Left lobe of liver (tissue), 2 donors: ENCODE measurements around the gene EID2. TPM values are rescaled to one million over a fixed set of nuclear protein-coding genes. Genes with fewer than 3 reads are reported as not detected.
A peak's percentile ranks its signal among the peaks of the same experiment; 100 is the strongest.

Experiments
- ATAC-seq: fragments of 200-7000 bp; cut with Tn5 transposase; one replicate; pipeline ENCODE4 v1.9.1; 2020; ENCODE audit warnings: mild to moderate bottlenecking, moderate library complexity
- DNase-seq: peaks from one replicate; pipeline ENCODE4 v3.0.0-alpha.2; 2020; ENCODE audit warnings: low spot score
- total RNA-seq: library from RNA; stranded (reverse); gene quantifications from one replicate; pipeline ENCODE4 v1.2.1, GENCODE V29; 2021
- donor health status: DM: no; HTN: no; CAD: no; lungs with moderate emphysema.
- donor health status: DM: no; HTN: yes; CAD: no.

The EID2 gene
- total RNA-seq, 1 donor from 2014 or later, result 6.6 TPM

DNA sequence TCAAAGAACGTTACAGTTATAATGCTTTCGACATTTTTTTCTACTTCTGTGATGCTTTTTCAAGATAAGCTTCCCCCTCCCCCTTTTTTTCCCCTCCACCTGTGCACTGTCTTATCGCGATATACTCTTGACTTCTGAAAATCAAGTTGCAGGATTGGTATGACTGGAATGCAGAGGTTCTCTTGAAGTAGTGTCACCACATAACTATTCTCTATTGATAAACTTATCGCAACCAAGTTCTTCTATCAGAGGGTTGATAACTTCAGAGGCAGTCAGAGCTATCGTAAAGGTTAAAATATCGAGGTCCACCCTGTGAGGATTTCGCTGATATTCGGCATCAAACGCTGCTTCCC, 820 bp downstream of the EID2 start:
- ATAC-seq, result no peak
- DNase-seq, result no peak

DNA sequence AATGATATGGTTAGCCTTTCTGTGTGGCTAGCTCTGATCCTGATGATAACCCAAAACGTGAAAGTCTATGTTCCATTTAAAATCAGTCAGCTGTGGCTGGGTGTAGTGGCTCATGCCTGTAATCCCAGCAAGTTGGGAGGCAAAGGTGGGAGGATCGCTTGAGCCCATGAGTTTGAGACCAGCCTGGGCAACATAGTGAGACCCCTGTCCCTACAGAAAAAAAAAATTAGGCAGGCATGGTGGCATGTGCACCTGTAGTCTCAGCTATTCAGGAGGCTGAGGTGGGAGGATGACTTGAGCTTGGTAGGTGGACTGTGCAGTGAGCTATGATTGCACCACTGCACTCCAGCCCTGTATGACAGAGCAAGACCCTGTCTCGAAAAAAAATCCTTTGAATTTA, 6.2 kb downstream of the EID2 start:
- ATAC-seq (no peak), DNase-seq (no peak)

DNA sequence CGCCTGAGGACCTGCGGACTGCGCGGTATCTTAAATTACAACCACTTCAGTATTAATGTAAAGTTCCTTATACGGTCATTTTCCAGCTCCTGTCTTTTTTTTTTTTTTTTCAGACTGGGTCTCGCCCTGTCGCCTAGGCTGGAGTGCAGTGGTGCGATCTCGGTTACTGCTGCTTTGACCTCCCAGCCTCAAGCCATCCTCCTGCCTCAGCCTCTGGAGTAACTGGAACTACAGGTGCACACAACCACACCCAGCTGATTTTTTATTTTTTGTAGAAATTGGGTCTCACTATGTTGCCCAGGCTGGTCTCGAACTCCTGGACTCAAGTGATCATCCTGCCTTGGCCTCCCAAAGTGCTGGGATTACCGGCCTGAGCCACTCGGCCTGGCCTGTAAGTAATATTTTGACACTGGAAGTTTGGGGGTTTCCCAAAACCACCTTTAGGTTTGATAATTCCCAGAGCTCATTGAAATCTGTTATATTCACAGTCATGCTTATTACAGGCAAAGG, 6.9 kb downstream of the EID2 start:
- DNase-seq (no peak), ATAC-seq (no peak)

DNA sequence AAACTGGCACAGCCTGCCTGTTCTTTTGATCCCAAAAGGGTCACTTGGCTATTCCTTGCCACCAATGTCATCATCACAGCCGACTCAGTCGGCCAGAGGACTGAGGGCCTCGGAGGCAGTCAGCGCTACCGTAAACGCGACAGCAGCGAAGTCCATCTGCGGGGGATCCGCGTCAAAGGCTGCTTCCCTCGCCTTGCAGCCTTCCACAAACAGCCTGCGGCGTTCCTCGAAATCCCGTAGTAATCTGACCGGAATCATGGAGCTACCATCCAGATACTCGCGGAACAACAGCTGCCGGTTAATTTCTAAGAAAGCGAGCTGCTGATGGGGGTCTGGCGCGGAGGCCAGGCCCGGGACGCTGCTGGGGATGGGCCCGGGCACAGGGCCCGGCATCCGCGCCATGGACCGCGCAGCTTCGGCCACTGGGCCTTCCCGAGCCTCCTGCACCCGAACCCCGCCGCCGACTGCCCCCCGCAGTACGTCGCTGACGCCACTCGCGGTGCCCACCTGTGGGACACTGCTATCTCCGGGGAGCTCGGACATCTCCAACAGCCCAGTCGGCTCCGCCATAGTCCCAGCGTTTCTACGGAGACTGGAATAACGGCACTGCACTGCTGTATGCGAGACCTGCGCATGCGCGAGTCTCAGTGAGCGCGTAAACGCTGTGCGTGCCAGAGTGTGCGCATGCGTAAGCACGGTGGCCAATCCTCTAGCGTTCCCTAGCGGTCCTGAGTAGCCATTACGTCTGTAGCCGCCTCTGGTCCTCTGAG, 7.5 kb downstream of the EID2 start, which contains the start of gene EID2B:
TSS of gene EID2B (minus strand) at position 620 of the 770 bp plus-strand sequence. CDS start at position 570, 50 bp downstream.
- DNase-seq (peak; percentile 95), ATAC-seq (peak; percentile 97)

DNA sequence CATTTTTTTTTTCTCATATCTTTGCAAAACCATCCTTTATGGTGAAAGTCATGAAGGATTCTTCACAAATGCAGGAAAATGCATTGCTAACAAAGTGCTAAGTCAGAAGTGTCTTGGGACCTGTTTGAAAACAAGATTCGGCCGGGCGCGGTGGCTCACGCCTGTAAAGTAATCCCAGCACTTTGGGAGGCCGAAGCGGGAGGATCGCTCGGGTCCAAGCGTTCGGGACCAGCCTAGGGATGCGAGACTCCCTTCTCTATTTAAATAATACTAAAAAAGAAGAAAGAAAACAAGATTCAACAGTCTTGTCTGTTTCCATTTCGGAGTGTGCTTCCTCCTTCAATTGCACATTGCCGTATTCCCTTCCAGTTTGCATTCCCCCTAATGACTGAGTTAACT, 8.1 kb downstream of the EID2 start:
- DNase-seq, result no peak

DNA sequence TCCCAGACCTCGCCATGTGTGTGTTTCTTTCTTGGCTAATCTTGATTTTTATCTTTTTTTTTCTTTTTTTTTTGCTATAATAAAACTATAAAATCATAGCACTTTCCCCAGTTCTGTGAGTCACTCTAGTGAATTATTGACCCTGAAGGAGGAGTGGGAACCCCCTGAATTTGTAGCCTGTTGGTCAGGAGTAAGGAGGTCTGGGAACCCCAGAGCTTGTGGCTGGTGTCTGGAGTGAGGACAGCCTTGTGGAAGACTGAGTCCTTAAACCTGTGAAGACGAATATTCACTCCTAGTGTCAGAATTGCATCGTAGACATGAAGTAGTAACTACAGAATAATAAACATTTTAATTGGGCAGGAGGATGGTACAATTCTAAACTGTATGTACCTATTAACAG, 14.8 kb downstream of the EID2 start:
- ATAC-seq, result no peak
- no peak for DNase-seq

More for the DNA sequence above, 8.1 kb downstream of the EID2 start:
- ATAC-seq, result no peak

DNA sequence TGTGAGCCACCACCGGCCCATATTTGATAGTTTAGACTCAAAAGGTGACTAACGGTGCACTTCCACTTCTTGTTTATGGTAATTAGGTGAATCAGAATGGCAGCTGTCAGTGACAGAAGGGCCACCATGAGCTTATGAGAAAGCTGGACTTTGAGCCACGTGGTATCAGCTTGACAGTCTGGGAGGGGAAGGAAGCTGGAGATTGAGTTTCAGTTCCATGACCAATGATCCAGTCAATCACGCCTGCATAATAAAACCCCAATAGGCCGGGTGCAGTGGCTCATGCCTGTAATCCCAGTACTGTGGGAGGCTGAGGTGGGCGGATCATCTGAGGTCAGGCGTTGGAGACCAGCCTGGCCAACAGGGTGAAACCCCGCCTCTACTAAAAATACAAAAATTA, 15.5 kb downstream of the EID2 start:
- DNase-seq (no peak), ATAC-seq (no peak)

DNA sequence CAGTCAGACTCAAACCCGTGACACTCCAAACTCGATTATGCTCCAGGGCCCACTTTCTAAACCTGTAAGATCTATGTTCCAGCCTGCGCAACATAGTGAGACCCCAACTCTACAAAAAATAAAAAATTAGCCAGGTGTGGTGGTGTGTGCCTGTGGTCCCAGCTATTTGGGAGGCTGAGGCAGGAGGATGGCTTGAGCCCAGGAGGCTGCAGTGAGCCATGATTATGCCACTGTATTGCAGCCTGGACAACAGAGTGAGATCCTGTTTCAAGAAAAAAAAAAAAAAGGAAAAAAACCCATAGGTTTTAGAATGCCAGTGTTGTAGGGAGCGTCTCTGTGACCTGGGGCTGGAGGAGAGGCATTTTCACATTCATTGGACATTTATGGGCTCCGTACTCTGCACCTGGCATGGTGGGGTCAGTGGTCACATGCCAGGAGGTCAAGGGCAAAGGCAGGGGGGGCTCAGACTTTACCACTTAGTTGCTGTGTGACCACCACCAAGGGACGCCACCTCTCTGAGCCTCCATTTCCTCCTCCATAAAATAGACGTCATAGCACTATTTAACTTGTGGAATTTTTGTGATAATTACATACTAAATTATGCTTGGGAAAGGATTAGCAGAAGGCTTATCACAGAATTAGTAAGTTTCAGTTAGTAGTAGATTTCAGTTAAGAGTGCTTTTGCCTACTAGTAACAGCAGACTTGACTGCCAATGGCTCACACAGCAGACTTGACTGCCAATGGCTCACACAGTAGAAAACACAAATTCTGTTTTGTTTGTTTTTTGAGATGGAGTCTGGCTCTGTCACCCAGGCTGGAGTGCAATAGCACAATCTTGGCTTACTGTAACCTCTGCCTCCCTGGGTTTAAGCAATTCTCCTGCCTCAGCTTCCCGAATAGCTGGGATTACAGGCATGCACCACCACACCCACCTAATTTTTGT, 19.1 kb downstream of the EID2 start:
- no peak for DNase-seq
- no peak for ATAC-seq

DNA sequence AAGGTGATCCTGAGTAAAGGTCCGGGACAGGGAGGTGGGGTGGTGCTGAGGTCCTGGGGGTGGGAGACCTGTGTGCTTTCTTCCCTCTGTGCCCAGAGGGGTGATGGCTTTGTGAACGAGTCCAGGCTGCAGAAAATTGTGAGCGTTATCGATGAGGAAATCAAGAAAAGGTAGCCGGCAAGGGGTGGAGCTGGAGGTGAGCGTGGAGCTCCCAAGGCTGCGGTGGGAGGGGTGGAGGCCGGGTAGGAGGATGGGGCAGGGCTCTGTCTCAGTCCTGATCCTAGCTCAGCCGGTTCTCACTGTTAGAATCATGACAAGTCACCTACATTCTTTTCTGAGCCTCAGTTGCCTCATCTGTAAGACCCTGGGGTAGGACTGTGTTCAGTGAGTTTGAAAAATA, 21.0 kb downstream of the EID2 start:
- ATAC-seq, result no peak

DNA sequence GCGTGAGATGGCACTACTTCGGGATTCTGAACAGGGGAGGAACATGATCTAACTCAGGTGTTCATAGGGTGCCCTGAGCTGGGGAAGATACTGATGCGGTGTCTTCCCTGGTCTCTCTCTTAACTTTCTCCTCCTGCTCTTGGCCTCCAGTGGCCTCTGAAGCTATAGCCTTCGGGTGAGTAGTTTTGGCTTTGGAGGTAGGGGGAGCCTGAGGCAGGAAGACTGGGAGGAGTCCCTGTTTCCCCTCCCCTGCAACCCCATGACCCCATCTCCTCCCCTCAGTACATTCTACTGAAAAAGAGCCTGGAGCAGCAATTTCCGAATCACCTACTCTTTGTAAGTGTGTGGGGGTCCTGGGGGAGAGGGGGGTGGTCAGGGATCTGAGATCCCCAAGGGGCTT, 21.5 kb downstream of the EID2 start:
- ATAC-seq (no peak), DNase-seq (no peak)

More for the DNA sequence above, 21.0 kb downstream of the EID2 start:
- DNase-seq, result no peak

DNA sequence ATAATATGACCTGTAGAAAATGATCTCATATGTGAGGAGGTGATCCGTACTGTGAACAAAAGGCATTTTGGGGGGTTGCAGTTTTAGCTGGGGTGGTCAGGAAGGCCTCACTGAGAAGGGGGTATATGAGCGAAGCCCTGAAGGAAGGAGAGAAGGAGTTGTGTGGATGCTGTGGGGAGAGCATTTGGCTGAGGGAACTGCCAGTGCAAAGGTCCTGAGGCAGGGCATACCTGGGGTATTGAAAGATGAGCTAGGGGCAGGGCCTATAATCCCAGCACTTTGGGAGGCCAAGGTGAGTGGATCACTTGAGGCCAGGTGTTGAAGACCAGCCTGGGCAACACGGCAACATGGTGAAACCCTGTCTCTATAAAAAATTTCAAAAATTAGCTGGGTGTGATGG, 22.5 kb downstream of the EID2 start:
- ATAC-seq (no peak), DNase-seq (no peak)

DNA sequence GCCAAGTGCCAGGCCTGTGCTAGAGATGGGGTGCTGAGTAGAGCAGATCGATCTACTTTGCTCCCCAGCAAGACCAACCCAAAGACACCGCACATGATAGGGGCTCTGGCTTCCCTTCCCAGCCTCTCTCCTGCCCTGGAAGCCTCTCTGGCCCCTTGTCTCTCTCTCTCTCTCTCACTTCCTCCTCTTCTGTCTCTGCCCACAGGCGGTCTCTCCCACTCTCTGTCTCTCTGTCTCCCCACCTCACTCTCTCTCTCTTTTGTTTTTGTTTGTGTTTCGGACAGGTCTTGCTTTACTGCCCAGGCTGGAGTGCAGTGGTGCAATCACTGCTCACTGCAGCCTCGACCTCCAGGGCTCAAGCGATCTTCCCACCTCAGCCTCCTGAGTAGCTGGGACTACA, 23.7 kb downstream of the EID2 start:
- DNase-seq, result no peak
- ATAC-seq, result no peak

DNA sequence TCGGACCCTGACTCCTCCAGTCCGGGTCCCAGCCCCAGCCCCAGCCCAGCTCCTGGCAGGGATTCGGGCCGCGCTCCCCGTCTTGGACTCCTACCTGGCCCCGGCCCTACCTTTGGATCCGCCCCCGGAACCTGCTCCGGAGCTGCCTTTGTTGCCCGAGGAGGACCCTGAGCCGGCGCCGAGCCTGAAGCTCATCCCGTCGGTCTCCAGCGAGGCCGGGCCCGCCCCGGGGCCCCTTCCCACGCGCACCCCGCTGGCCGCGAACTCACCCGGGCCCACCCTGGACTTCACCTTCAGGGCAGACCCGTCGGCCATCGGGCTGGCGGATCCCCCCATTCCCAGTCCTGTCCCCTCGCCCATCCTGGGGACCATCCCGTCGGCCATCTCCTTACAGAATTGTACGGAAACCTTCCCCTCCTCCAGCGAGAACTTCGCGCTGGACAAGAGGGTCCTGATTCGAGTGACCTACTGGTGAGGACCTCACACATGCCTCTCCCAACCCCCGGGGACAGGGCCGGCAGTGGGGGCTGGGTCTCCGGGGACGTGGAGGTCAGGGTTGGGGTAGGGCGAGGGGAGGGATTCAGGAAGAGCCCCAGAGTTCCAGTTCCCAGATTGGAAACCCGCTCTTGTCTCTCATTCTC, 24.3 kb downstream of the EID2 start:
- DNase-seq (no peak), ATAC-seq (no peak)

DNA sequence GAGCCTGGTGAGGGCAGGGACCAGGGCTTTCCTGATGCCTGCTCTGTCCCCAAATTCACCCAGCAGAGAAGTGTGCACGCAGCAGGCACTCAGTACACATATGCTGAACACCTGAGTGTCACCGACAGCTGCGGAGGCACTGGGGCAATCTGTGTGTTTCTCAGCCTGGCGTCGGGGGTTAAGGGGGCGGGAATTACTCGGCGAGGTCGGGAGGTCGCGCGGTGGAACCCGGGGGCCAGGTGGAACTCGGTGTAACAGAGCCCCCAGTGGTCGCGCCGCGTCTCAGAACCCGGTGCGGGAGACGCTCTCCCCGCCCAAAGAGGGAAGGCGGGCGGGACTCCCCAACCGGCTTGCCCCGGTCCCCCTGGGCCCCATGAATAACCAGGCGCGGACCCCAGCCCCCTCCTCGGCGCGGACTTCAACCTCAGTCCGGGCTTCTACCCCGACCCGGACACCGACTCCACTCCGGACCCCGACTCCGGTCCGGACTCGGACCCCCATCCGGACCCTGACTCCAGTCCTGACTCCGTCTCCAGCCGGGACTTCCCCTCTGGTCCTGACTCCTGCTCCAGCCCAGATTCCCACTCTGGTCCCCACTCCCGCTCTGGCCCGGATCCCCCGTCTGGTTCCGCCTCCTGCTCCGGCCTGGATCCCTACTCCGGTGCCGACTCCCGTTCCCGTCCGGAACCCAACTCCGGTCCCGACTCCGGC, 25.0 kb downstream of the EID2 start, which contains the start of gene SELENOV:
TSS of gene SELENOV (plus strand) at position 300 of the 711 bp plus-strand sequence. CDS start at position 374, 74 bp downstream.
- ATAC-seq, result peak; percentile 20
- no peak for DNase-seq

DNA sequence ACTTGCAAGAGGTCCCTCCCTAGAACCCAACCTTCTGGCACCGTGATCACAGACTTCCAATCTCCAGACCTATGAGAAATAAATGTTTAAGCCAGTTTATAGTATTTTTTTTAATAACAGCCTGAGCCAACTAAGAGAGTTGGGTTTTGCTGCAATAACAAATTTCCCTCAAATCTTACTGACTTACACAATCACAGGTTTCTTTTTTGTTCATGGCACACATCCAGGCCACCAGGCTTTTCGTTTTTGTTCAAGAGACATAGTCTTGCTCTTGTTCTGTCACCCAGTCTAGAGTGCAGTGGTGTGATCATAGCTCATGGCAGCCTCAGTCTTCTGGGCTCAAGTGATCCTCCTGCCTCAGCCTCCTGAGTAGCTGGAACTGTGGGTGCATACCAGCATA, 27.0 kb downstream of the EID2 start:
- ATAC-seq, result no peak
- no peak for DNase-seq

DNA sequence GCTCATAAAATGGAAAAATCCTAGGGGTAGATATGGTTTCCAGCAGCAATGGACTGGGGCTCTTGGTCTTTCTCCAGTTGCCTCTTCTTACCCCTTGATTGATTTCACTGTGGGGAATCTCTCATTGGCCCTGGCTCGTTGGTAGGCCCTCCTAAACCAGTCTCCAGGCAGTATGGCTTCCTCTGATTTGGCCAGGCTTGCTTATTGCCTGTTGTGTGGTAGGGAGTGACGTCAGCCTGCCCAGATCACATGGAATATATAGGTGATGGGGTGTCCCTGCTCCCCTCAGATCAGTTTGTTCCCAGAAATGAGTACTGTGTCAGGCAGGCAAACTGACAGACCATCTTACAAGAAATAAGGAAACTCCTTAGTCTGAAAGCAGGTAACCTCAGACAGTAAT, 30.7 kb downstream of the EID2 start:
- DNase-seq (no peak), ATAC-seq (no peak)

DNA sequence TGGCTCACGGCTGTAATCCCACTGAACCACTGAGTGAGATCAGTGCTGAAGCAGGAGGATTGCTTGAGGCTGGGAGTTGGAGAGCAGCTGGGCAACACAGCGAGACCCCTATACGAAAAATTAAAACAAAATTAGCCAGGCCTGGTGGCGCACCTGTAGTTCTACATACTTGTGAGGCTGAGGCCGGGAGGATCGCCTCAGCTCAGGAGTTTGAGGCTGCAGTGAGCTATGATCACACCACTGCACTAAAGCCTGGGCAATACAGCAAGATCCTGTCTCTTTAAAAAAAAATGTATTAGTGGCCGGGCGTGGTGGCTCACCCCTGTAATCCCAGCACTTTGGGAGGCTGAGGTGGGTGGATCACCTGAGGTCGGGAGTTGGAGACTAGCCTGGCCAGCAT, 31.3 kb downstream of the EID2 start:
- ATAC-seq (no peak), DNase-seq (no peak)

DNA sequence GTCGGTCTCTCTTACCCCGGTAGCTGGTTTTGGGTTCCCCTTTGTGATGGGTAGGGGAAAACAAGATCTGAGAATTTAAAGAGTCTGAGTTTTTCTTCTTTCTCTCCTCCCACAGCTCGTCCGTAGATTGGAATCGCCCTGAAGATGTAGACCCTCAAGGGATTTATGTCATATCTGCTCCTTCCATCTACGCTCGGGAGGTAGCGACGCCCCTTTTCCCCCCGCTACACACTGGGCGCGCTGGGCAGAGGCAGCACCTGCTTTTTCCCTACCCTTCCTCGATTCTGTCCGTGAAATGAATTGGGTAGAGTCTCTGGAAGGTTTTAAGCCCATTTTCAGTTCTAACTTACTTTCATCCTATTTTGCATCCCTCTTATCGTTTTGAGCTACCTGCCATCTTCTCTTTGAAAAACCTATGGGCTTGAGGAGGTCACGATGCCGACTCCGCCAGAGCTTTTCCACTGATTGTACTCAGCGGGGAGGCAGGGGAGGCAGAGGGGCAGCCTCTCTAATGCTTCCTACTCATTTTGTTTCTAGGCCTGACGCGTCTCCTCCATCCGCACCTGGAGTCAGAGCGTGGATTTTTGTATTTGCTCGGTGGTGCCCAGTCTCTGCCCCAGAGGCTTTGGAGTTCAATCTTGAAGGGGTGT, 32.1 kb downstream of the EID2 start:
- no peak for DNase-seq
- no peak for ATAC-seq

DNA sequence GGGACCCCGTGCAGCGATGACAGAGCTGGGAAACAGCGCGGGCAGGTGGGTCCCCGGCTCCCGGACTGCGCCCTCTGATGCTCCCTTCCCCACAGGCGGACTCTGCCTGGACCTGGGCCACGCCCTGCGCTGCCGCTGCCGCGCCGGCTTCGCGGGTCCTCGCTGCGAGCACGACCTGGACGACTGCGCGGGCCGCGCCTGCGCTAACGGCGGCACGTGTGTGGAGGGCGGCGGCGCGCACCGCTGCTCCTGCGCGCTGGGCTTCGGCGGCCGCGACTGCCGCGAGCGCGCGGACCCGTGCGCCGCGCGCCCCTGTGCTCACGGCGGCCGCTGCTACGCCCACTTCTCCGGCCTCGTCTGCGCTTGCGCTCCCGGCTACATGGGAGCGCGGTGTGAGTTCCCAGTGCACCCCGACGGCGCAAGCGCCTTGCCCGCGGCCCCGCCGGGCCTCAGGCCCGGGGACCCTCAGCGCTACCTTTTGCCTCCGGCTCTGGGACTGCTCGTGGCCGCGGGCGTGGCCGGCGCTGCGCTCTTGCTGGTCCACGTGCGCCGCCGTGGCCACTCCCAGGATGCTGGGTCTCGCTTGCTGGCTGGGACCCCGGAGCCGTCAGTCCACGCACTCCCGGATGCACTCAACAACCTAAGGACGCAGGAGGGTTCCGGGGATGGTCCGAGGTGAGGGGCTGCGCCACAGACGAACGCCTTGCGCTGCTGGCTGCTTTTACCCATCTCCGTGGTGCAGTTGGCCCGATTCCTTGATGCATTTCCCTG, 32.8 kb downstream of the EID2 start:
- DNase-seq (no peak), ATAC-seq (peak; percentile 20)
